Dedifferentiated amniotic fluid mesenchymal stem cell (primary cell): ENCODE data around the gene RNF112.

Experiments
- DNase-seq: peaks from one replicate; pipeline ENCODE4 v3.0.0-alpha.2; 2016; ENCODE audit errors: extremely low spot score

Gene RNF112

DNA sequence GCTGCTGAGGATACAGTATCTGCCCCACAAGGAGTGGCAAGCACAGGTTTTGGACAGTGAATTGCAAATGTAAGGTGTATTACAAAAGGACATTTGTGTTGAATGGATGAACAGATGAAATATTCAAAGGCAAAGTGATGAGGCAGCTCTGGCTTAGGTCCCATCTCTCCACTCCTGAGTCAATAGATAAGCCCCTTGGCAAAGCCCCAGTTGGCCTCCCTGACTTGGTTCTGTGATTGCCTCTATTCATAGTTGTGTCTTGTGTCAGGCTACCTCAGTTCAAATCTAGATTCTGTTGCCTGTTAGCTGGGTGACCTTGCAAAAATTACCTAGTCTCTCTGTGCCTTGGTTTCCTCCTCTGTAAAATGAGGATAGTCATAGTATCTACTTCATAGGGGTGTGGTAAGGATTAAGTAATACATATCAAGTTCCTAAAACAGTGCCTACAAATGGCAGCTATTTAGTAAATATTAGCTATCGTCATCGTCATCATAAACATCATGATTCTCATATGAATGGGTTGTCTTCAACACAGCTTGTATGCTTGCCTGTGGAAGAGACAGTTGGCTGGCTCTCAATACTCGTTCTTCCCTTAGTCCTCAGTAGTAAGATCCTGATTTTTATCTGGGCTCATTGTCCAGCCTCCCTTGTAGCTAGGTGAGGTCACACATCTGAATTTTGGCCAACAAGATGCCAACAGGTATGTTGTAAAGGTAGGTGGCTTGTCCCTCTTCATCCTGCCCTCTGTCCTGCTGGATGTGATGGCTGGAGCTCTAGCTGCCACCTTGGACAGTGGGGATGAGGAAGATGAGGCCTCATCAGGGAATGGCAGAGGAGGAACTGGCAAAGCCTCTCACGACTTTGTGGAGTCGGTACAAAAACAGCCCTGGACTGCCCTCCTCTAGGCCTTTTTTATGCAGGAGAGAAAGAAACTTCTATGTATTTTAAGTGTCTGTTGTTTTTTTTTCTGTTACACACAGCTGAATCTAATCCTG is 21.9 kb upstream of the RNF112 start:
- DNase-seq = no peak

DNA sequence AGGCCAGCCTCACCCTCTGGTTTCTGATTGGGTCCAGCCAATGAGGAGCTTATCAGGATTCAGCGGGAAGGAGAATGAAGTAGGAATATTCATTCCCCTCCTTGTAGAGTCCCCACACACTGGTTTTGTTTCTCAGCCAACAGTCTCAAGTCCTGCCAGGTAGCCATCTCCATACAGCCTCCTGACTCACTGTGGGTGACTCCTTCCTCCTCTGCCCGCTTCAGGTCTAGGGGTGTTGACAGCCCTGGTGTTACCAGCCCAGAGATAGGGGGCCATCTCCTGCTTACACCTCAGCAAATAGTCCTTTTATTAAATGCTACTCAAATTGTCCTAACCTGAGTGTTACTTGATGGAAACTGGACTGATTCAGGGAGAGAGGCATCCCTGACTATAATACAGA is 20.1 kb upstream of the RNF112 start:
- no peak for DNase-seq

DNA sequence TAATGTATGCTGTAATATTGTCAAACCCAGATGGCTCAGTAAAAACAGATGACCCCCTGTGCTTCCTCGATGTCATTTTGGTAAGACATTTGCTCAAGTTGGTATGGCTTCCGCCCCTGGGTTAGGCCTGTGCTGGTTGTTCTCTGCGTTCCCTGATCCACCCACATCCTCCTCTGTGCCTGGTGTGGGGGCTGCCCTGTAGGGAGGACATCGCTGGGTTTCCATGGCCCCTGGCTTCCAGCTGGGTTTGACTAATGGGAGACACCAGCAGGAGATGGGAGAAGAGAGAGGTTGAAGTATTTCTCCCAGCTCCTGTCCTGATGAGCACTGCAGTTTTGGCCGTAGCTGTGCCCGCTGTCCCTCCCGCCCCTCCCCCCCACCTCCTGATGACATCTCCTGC is 19.6 kb upstream of the RNF112 start:
- no peak for DNase-seq

DNA sequence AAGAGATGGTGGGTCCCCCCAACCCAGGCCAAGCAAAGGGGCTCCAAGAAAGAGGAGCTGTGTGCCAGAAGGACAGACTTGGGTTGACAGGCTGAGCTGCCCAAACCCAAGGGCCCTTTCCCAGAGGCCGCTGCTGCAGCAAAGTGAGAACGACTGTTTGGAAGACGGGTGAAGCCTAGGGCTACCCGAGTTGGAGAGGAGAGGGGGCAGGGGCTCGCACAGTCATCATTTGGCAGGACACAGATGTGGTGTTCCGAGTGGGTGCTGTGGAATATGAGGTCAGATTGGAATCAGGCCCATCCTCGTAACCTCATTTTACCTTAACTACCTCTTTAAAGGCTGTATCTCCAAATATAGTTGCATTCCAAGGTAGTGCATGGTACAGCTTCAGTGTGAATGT is 18.7 kb upstream of the RNF112 start:
- DNase-seq = no peak

DNA sequence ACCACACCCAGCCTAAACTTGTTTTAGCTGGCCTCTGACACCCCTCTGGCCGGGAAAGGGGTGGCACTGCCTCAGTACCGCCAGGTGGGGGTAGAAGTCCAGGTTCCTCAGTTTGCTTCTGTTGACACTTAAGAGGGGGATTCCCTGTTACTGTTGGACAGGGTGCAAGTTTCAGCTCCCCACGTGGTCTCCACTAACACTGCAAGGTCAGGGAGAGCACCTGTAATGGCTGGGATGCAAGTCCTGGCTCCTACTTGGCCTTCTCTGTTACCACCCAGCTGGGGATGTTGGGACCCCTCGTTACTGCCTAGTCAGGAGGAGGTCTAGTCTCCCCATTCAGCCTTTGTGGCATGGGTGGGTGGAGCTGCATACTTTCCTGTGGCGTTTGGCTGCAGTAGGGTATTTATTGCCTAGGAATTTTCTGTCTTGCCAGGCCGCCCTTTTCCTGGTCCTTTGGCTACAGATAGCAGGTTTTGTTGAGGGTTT is 13.4 kb upstream of the RNF112 start:
- no peak for DNase-seq

DNA sequence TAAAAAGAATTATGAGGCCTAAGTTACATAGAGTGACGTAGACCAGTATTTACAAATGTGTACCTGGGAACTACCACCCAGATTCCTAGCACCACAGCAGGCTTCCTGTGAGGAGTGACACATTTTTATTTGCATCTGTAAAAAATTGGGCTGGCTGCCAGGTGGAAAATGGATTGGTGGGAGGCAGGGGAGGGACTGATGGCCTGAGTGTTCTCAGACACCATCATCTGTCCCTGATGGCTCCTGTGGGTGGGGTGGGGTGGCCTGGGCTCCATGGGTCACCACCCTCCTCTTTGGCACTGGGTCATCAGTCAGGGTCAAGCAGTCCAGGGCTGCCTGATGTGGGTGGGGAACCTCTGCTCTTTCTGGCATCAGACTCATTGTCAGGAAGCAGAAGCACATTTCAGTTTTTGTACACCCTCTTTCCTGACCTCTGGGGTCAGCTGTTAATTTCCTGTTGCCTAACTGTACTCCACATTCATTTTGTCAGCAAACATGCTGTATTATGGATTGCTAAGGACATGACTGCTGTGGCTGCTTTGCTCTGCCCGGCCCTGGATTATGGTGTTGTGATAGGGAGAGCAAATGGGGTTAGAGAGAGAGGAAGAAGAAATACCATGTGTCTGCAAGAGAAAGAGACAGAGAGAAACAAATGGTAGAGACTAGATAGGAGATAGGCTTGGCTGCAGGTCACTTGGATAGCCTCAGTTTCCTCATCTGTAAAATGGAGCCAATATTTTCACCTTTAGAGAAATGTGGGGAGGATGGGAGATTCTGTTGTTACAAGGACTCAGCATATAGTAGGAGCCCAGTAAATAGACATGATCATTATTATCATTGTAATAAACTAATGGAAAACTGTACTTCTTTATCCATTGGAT is 12.5 kb upstream of the RNF112 start:
- no peak for DNase-seq

DNA sequence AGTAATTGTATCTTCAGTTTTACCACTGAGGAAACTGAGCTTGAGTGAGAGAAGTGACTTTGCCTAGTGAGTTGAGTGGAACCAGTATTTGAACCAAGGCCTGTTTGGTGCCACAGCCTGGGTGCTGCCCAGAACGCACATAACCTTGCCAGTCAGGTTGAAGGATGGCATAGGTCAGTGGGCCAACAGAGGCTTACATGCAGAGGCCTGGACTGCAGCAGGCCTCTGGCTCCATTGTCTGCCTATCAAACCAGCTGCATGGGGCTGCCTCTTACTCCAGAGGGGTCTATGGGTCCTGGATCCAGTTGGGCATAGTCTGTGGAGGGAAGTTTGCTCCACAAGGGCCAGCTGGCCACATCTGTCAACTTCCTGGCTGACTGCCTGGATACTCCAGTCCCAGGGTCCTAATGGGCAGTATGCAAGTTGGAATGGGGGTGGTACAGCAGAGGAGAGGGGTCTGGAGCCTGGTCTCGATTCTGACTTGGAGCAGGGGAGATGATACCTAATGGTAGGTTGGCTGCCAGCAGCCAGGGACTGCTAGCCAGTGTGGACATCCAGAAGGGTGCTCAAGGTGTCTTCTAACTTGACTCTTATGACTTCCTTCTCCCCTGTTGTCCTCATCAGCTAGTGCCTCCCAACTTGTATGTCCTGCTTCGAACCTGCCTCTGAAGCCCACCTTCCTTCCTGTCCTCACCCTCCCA is 11.1 kb upstream of the RNF112 start:
- DNase-seq = no peak

DNA sequence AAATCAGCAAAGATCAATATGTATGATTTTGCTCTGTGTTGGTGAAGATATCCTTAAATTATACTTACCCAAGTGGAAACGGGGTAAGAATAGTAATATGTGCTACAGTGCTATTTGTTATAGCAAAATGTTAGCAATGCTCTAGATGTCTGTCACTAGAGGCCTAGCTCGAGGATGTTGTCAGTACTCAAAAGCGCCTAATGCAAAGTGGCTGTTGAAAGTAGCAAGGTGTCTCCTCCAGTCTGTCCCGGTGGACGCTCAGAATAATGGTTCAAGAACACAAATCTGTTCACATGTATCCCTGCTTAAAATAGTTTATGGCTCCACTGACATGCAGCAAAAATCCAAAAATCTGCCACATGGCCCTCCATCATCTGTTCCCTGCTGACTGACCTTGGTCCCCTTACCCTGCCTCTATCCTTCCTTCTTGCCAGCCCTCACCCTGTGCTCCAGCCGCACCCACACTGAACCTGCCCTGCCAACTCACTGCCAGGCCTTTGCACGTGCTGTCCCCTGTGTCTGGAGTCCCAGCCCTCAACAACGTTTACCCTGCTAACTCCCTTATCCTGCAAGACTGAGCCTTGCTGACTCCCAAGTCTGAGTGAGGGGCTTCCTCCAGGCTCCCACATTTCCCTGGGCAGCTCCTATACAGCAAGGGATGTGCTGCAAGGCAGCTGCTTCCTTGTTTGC is 9.6 kb upstream of the RNF112 start:
- no peak for DNase-seq

DNA sequence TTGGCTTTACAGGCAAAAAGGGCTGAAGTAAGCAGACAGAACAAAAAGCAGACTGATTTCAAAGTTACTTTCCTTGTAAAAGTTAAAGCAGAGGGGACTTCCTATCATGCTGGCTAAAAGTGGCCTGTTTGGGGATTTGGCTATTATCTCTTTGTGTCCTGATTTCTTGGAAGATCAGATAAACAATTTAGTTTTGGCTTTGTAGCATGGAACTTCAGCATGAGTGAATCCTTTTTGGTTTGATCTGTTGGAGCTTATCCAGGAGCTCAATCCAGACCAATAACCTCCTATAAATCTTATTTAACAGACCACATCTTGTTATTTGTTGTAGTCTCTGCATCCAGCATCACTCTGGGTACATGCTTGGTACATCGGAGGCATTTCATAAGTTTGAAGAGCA is 8.9 kb upstream of the RNF112 start:
- DNase-seq = no peak

DNA sequence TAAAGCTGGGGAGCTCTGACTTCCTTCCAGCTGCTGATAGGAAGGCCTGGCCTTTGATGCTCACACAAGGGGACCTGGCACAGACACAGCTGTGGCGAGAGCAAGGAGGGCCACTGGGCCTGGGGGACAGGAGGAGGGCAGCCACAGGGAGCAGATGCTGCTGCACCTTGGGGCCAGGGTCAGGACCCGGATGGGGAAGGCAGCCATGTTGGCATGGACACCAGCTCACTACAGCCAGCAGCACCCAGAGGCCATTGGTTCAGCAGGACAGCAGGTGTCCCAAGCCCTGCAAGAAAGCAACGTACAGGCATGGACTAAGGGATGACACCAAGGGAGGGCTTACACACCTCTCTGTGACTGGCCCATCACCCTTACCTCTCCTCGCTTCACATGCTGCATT is 8.0 kb upstream of the RNF112 start:
- DNase-seq = no peak

DNA sequence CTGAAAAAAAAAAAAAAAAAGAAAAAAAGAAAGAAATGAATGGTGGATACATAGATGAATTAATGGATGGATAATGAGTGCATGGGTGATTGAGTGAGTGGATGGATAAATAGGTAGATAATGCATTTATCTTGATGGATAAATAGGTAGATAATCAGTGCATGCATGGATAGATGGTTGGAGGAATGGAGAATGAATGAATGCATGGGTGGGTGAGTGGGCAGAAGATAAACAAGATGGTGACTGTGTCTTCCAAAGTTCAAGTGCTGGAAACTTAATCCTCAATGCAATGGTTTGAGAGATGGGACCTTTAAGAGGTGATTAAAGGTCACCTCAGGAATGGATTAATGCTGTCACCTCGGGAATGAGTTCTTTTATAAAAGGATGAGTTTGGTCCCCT is 6.8 kb upstream of the RNF112 start:
- no peak for DNase-seq

DNA sequence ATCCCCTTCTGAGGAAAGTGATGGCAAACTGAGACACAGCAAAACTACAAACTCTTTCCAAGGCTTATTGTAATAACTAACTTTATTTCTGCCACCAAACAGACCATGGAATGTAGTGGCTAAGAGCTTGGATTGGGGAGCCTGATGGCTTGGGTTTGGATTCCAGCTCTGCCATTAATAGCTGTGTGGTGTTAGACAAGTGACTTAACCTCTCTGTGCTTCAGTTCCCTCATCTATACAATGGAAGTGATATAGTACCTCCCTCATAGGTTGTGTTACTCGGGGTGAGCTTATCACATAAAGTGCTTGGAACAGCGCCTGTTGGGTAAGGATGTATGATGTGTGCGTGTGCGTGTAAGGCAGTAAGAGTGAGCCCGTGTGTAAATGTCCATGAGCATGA is 5.9 kb upstream of the RNF112 start:
- DNase-seq = no peak

DNA sequence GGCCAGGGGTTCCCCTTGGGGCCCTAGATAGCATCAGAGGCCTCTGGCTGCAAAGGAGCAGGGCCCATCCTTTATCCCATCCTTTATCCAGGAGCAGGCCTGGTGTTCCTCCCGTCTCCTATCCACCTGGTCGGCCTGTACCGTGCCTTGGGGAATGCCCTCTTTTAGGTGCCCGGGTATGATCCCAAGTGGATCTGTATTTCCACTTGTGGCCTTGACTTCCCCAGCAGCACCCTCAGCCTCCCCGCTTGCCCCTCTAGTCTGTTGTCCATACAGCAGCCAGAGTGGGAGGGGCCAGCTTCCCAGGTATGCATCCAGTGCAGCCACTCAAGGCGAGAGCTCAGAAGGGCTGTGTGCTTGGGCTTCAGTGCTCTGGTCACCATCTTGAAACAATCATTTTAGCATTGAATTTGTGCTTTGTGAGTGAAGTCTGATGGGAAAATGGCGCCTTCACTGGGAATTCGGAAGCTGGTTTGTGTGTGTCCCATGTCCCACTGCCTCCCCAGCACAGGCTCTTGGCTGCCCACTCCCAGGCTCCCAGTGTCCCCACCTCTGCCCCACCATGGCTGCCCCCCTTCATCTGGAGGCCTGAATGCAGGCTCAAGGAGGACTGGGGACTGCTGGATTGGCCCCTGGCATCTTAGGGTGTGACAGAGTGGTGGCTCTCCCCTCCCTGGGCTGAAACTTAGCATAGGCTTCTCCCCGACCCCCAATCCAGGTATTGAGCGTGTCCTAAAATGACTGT is 3.3 kb upstream of the RNF112 start:
- no peak for DNase-seq

DNA sequence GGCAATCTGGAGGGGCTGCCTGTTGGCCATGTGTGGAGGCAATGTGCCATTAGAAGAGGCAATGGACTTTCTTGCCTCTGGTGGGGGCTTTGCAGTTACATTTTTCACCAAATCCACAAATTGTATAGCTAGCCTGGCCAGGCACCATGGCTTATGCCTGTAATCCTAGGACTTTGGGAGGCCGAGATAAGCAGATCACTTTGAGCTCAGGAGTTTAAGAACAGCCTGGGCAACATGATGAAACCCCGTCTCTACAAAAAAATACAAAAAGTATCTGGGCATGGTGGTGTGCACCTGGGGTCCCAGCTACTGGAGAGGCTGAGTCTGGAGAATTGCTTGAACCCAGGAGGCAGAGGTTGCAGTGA is 2.7 kb upstream of the RNF112 start:
- no peak for DNase-seq

DNA sequence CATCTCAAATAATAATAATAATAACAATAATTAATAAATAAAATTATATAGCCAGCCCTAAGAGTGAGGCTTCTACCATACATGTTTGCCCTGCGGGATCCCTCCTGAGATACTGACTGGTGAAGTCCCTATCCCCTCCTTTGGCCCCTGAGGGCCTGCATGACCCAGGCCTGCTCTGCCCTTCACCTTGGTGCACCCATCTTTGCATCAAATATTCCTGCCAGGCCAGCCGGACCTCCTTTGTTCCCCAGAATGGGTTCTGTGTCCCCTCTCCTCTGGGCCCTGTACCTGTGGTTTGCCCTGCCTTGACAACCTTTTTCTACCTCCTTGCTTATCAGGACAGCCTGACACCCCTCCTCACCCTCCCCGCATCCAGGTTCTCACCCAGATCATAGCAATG is 2.0 kb upstream of the RNF112 start:
- no peak for DNase-seq

DNA sequence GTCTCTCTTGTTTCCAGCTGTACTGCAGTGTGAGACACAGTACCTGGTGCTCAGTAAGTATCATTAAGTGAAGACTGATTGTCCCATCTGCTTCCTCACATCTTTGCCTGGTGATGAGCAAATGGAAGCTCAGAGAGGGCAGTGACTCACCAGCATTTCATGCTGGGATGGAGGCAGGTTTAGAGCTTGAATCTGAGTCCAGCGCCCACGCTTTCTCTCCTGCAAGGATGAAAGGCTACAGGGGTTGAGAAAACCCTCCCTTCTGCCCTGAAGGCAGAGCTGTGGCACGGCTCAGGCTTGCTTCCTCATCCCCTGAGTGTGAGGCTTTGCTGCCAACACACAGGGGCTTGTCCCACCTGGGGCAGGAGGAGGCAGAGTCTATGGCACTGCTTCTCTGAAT is 1.5 kb upstream of the RNF112 start:
- DNase-seq = no peak

DNA sequence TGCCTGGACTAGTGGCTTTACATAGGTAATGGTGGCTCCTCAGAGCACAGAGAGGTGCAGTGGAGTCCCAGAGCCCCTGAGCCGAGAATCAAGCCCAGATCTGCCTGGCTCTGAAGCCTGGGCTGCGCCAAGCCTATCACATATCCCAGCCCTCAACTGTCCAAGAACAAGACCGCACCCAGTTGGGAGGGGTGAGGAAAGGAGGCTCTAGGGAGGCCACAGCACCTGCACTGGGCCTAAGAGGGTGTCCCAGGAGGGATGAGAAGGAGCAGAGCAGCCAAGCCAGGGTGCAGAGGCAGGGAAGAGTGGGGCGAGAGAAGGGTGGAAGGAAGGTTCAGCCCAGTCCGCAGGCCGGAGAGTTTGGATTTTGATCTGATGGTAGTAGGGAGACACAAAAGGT is 941 bp upstream of the RNF112 start:
- DNase-seq = no peak

DNA sequence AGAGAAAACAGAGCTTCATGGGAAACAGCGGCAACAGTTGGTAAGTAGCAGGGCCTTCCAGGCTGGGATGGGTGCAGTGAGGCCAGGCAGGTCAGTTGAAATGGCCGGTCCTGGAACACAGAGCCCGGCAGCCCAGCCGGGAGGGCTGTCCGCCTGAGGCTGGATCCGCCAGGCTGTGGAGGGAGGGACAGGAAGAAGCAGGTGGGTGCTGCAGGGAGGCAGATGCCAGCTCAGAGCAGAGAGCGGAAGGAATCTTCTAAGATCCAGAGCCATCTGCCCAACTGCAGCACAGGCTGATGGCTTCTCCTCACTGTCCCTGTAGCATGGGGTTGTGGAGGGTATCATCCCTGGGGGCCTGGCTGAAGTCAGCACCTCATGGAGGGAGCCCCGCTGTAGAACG is 599 bp downstream of the RNF112 start:
- no peak for DNase-seq

DNA sequence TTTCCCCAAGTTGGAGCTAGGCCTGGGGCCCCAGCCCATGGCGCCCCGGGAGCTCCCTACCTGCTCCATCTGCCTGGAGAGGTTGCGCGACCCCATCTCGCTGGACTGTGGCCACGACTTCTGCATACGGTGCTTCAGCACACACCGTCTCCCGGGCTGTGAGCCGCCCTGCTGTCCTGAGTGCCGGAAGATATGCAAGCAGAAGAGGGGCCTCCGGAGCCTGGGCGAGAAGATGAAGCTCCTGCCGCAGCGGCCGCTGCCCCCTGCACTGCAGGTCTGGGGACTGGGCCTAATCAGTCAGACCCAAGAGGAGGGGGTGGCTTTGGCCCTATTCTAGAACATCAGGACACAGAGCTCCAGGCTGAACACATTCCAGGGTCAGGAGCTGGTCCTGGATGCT is 1.5 kb downstream of the RNF112 start:
- no peak for DNase-seq

DNA sequence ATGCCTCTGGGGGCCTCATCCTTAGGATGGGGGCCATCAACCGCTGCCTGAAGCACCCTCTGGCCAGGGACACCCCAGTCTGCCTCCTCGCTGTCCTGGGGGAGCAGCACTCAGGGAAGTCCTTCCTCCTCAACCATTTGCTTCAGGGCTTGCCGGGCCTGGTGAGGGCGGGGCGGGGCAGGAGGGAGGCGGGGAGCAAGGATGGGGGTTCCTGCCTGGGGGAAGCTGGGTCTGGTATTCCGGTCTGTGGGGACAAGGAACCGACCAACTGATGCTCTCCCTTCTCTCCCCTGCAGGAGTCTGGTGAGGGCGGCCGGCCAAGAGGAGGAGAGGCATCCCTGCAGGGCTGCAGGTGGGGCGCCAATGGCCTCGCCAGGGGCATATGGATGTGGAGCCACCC is 2.0 kb downstream of the RNF112 start:
- DNase-seq = no peak

DNA sequence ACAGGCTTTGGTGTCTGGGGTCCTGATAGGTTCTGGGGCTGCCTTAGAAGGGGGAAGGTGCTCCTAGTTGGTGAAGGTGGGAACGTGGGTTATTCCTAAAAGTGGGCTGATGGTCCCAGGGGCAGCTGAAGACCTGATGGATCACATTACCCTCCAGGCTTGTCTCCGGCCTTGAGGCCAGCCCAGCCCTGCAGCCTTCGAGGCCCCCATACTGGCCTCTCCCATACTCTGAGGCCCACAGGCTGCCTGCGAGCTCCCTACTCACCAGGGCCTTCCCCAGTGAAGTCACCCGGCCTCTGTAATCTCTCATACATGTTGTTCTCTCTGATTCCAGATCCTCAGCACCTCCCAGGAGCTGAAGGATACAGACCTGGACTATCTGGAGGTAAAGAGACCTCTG is 2.7 kb downstream of the RNF112 start:
- no peak for DNase-seq
